Keratinocyte (primary cell): ENCODE results near the gene TNFSF9.

Experiments used
- EZH2 ChIP-seq: IDR thresholded peaks from one replicate; pipeline ENCODE4 v1.6.1; 2012; ENCODE audit warnings: inconsistent platforms, mild to moderate bottlenecking, low read length, moderate library complexity
- TF ChIP-seq, protein P1 (sequence below), 3 experiments: IDR thresholded peaks in 1 of 3; conservative IDR thresholded peaks in 1 of 3; optimal IDR thresholded peaks in 1 of 3; 2 replicates in 2 of 3; 3 replicates in 1 of 3; pipeline versions ENCODE3 to v1.5.1; 2011; ENCODE audit warnings: low read length in 3 of 3, mild to moderate bottlenecking in 3 of 3, moderate library complexity in 2 of 3, control low read depth in 1 of 3, inconsistent platforms in 1 of 3; ENCODE audit not compliant: insufficient read depth in 2 of 3; ENCODE audit errors: extremely low read depth in 1 of 3

- TF ChIP-seq, protein P1, sequence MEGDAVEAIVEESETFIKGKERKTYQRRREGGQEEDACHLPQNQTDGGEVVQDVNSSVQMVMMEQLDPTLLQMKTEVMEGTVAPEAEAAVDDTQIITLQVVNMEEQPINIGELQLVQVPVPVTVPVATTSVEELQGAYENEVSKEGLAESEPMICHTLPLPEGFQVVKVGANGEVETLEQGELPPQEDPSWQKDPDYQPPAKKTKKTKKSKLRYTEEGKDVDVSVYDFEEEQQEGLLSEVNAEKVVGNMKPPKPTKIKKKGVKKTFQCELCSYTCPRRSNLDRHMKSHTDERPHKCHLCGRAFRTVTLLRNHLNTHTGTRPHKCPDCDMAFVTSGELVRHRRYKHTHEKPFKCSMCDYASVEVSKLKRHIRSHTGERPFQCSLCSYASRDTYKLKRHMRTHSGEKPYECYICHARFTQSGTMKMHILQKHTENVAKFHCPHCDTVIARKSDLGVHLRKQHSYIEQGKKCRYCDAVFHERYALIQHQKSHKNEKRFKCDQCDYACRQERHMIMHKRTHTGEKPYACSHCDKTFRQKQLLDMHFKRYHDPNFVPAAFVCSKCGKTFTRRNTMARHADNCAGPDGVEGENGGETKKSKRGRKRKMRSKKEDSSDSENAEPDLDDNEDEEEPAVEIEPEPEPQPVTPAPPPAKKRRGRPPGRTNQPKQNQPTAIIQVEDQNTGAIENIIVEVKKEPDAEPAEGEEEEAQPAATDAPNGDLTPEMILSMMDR (optimal IDR thresholded peaks at IDR 0.05 in 1 of 3, IDR thresholded peaks at IDR 0.05 in 1 of 3, conservative IDR thresholded peaks at IDR 0.05 in 1 of 3; ENCODE audit: extremely low read depth in 1 of 3, insufficient read depth in 2 of 3, low read length in 3 of 3), result no peak
- no peak for TF ChIP-seq EZH2
Observed at GRCh38 chr19:6531163-6531955, 533 bp downstream of the TNFSF9 start.
